ENCODE measurements around the gene ADCY9.
"Not testable (repeated sequence)": the region's sequence is repeated elsewhere in the genome, so short reads cannot be mapped to it uniquely, and the experiment has no call there.

Gene ADCY9

GRCh38 chr16:4092547-4093265 lies 23.5 kb downstream of the ADCY9 start:
- no peak for DNase-seq

- no peak for DNase-seq
Measured at GRCh38 chr16:4091240-4092012, 24.8 kb downstream of the ADCY9 start.

- DNase-seq, result no peak
Measured at GRCh38 chr16:4090351-4090851, 25.8 kb downstream of the ADCY9 start.

- DNase-seq, result no peak
Measured at GRCh38 chr16:4089811-4090301, 26.4 kb downstream of the ADCY9 start.

- DNase-seq, result no peak
Measured at GRCh38 chr16:4089251-4089810, 26.9 kb downstream of the ADCY9 start.

GRCh38 chr16:4087990-4088577 lies 28.2 kb downstream of the ADCY9 start:
- DNase-seq, result no peak

GRCh38 chr16:4087099-4087885 lies 28.9 kb downstream of the ADCY9 start:
- no peak for DNase-seq

GRCh38 chr16:4086153-4086552 lies 30.1 kb downstream of the ADCY9 start:
- no peak for DNase-seq

GRCh38 chr16:4085405-4085970 lies 30.8 kb downstream of the ADCY9 start:
- DNase-seq, result no peak

- no peak for DNase-seq
Measured at GRCh38 chr16:4083347-4083870, 32.8 kb downstream of the ADCY9 start.

GRCh38 chr16:4082474-4083044 lies 33.7 kb downstream of the ADCY9 start:
- DNase-seq, result no peak

- DNase-seq, result no peak
Measured at GRCh38 chr16:4081521-4082021, 34.7 kb downstream of the ADCY9 start.

GRCh38 chr16:4081047-4081446 lies 35.2 kb downstream of the ADCY9 start:
- no peak for DNase-seq

- DNase-seq, result no peak
Measured at GRCh38 chr16:4077174-4077649, 39.0 kb downstream of the ADCY9 start.

- DNase-seq, result no peak
Measured at GRCh38 chr16:4075534-4075933, 40.7 kb downstream of the ADCY9 start.

- not testable (repeated sequence) for DNase-seq
Measured at GRCh38 chr16:4073150-4073549, 43.1 kb downstream of the ADCY9 start.

GRCh38 chr16:4071686-4072561 lies 44.3 kb downstream of the ADCY9 start:
- DNase-seq, result no peak

GRCh38 chr16:4070936-4071335 lies 45.3 kb downstream of the ADCY9 start:
- no peak for DNase-seq

- no peak for DNase-seq
Measured at GRCh38 chr16:4067262-4068001, 48.8 kb downstream of the ADCY9 start.

Data from NCI-H446 treated with DMSO at 0.1 percent for 48 hours (cell line).